ENCODE measurements around the gene ACRV1. TPM values are rescaled to one million over a fixed set of nuclear protein-coding genes. Genes with fewer than 3 reads are reported as not detected.

ACRV1 gene
- total and polyA plus RNA-seq, 2 of the 13 experiments (the other 11 are each of a cell fraction or from before 2014, with no cell fraction given) = not detected

DNA sequence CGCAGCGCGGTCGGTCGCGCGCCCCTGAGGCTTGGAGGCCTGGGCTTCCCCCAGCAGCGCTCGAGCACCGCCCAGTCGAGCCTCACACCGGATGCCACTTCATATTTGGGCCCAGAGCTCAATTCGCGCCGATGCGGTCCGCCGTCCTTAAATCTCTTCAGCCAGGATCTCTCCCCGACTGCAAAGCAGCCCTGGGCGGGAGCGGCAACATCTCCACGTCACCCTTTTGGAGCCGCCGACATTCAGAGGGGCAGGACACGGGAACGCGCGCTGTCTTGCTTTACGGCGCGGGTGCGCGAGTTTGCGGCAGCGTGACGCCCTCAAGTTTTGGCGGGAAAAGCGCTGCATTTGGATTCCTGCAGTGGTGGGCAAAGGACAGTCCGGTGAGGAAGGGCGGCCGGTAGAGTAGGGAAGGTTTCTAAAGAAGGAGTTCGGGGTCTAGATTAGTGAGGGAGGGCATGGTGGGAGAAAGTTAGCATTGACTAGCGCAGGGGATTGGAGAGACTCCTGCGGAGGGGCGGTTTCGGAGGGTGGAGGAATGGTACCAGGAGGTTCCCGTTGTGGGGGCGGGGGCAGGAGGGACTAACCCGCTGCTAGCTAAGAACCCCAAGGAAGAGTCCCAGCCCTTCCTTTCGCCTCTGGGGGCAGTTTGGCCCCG, 54.9 kb downstream of the ACRV1 start (continued):
- TF ChIP-seq, protein P1, sequence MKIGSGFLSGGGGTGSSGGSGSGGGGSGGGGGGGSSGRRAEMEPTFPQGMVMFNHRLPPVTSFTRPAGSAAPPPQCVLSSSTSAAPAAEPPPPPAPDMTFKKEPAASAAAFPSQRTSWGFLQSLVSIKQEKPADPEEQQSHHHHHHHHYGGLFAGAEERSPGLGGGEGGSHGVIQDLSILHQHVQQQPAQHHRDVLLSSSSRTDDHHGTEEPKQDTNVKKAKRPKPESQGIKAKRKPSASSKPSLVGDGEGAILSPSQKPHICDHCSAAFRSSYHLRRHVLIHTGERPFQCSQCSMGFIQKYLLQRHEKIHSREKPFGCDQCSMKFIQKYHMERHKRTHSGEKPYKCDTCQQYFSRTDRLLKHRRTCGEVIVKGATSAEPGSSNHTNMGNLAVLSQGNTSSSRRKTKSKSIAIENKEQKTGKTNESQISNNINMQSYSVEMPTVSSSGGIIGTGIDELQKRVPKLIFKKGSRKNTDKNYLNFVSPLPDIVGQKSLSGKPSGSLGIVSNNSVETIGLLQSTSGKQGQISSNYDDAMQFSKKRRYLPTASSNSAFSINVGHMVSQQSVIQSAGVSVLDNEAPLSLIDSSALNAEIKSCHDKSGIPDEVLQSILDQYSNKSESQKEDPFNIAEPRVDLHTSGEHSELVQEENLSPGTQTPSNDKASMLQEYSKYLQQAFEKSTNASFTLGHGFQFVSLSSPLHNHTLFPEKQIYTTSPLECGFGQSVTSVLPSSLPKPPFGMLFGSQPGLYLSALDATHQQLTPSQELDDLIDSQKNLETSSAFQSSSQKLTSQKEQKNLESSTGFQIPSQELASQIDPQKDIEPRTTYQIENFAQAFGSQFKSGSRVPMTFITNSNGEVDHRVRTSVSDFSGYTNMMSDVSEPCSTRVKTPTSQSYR (CRISPR knock-in tag; IDR thresholded peaks at IDR 0.05; ENCODE audit: borderline replicate concordance) = no peak; the same call in 1 of the 2 replicates
- TF ChIP-seq, protein P2, sequence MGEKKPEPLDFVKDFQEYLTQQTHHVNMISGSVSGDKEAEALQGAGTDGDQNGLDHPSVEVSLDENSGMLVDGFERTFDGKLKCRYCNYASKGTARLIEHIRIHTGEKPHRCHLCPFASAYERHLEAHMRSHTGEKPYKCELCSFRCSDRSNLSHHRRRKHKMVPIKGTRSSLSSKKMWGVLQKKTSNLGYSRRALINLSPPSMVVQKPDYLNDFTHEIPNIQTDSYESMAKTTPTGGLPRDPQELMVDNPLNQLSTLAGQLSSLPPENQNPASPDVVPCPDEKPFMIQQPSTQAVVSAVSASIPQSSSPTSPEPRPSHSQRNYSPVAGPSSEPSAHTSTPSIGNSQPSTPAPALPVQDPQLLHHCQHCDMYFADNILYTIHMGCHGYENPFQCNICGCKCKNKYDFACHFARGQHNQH (CRISPR knock-in tag; IDR thresholded peaks at IDR 0.05) = peak; percentile 69
- TF ChIP-seq ZNF264 (CRISPR knock-in tag; IDR thresholded peaks at IDR 0.05) (no peak), ZNF615 (CRISPR knock-in tag; IDR thresholded peaks at IDR 0.05; ENCODE audit: borderline replicate concordance) (0 out of 2 replicates have a peak, but pooled peaks have one; percentile 74), ZNF775 (CRISPR knock-in tag; IDR thresholded peaks at IDR 0.05; ENCODE audit: borderline replicate concordance) (0 out of 2 replicates have a peak, but pooled peaks have one; percentile 34), U2AF1 (optimal IDR thresholded peaks at IDR 0.05; ENCODE audit: low read depth, low read length) (peak; percentile 33), CBX1 (IDR thresholded peaks at IDR 0.05; ENCODE audit: low read depth) (peak; percentile 36)
- TF ChIP-seq, protein P3, sequence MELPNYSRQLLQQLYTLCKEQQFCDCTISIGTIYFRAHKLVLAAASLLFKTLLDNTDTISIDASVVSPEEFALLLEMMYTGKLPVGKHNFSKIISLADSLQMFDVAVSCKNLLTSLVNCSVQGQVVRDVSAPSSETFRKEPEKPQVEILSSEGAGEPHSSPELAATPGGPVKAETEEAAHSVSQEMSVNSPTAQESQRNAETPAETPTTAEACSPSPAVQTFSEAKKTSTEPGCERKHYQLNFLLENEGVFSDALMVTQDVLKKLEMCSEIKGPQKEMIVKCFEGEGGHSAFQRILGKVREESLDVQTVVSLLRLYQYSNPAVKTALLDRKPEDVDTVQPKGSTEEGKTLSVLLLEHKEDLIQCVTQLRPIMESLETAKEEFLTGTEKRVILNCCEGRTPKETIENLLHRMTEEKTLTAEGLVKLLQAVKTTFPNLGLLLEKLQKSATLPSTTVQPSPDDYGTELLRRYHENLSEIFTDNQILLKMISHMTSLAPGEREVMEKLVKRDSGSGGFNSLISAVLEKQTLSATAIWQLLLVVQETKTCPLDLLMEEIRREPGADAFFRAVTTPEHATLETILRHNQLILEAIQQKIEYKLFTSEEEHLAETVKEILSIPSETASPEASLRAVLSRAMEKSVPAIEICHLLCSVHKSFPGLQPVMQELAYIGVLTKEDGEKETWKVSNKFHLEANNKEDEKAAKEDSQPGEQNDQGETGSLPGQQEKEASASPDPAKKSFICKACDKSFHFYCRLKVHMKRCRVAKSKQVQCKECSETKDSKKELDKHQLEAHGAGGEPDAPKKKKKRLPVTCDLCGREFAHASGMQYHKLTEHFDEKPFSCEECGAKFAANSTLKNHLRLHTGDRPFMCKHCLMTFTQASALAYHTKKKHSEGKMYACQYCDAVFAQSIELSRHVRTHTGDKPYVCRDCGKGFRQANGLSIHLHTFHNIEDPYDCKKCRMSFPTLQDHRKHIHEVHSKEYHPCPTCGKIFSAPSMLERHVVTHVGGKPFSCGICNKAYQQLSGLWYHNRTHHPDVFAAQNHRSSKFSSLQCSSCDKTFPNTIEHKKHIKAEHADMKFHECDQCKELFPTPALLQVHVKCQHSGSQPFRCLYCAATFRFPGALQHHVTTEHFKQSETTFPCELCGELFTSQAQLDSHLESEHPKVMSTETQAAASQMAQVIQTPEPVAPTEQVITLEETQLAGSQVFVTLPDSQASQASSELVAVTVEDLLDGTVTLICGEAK (IDR thresholded peaks at IDR 0.05) = no peak
- TF ChIP-seq, protein P3 (CRISPR knock-in tag; IDR thresholded peaks at IDR 0.05) = peak; percentile 59; the same call in 1 of the 2 replicates
- TF ChIP-seq, protein P4, sequence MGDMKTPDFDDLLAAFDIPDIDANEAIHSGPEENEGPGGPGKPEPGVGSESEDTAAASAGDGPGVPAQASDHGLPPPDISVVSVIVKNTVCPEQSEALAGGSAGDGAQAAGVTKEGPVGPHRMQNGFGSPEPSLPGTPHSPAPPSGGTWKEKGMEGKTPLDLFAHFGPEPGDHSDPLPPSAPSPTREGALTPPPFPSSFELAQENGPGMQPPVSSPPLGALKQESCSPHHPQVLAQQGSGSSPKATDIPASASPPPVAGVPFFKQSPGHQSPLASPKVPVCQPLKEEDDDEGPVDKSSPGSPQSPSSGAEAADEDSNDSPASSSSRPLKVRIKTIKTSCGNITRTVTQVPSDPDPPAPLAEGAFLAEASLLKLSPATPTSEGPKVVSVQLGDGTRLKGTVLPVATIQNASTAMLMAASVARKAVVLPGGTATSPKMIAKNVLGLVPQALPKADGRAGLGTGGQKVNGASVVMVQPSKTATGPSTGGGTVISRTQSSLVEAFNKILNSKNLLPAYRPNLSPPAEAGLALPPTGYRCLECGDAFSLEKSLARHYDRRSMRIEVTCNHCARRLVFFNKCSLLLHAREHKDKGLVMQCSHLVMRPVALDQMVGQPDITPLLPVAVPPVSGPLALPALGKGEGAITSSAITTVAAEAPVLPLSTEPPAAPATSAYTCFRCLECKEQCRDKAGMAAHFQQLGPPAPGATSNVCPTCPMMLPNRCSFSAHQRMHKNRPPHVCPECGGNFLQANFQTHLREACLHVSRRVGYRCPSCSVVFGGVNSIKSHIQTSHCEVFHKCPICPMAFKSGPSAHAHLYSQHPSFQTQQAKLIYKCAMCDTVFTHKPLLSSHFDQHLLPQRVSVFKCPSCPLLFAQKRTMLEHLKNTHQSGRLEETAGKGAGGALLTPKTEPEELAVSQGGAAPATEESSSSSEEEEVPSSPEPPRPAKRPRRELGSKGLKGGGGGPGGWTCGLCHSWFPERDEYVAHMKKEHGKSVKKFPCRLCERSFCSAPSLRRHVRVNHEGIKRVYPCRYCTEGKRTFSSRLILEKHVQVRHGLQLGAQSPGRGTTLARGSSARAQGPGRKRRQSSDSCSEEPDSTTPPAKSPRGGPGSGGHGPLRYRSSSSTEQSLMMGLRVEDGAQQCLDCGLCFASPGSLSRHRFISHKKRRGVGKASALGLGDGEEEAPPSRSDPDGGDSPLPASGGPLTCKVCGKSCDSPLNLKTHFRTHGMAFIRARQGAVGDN (CRISPR knock-in tag; IDR thresholded peaks at IDR 0.05) = peak; percentile 99

Measured in HepG2 (cell line).